HepG2 (cell line): Measurements from ENCODE around the gene DIAPH1. TPM values are rescaled to one million over a fixed set of nuclear protein-coding genes. Genes with fewer than 3 reads are reported as not detected.

Source experiments
- HCFC1 ChIP-seq: fragments of 150-350 bp; IDR thresholded peaks from 2 replicates; pipeline ENCODE4 v1.6.1; 2014; ENCODE audit warnings: low read depth, low read length
- HINFP ChIP-seq: sonication (generic); formaldehyde crosslinking; IDR thresholded peaks from 2 replicates; pipeline ENCODE4 v1.4.0; 2020; ENCODE audit warnings: low read depth, mild to moderate bottlenecking, missing genetic modification reagents
- HNRNPK ChIP-seq: fragments of 200-400 bp; formaldehyde crosslinking; IDR thresholded peaks from 2 replicates; pipeline ENCODE4 v1.6.1; 2018; ENCODE audit warnings: low read length, low read depth, moderate library complexity, mild to moderate bottlenecking; ENCODE audit not compliant: poor library complexity, severe bottlenecking
- NFIC ChIP-seq: IDR thresholded peaks from 2 replicates; pipeline ENCODE4 v1.6.1; 2012; ENCODE audit warnings: mild to moderate bottlenecking, low read length, inconsistent platforms
- POGZ ChIP-seq: sonication (generic); formaldehyde crosslinking; IDR thresholded peaks from 2 replicates; pipeline ENCODE4 v1.4.0; 2020; ENCODE audit warnings: mild to moderate bottlenecking, missing genetic modification reagents
- RBFOX2 ChIP-seq: fragments of 200-400 bp; formaldehyde crosslinking; IDR thresholded peaks from 2 replicates; pipeline ENCODE4 v1.6.1; 2017; ENCODE audit warnings: low read depth, mild to moderate bottlenecking, low read length
- REST ChIP-seq, 2 experiments: IDR thresholded peaks; 2 replicates each; pipeline ENCODE4 v1.6.1; 2011 to 2012; ENCODE audit warnings: low read length in 2 of 2, borderline replicate concordance in 1 of 2, low read depth in 1 of 2, mild to moderate bottlenecking in 1 of 2, moderate library complexity in 1 of 2
- ZFP62 ChIP-seq: sonication (generic); formaldehyde crosslinking; IDR thresholded peaks from 2 replicates; pipeline ENCODE4 v1.4.0; 2020; ENCODE audit warnings: missing genetic modification reagents
- ZNF451 ChIP-seq: sonication (generic); formaldehyde crosslinking; IDR thresholded peaks from 2 replicates; pipeline ENCODE4 v1.5.0; 2020; ENCODE audit warnings: mild to moderate bottlenecking, missing genetic modification reagents
- ZNF501 ChIP-seq: sonication (generic); formaldehyde crosslinking; IDR thresholded peaks from 2 replicates; pipeline ENCODE4 v1.5.1; 2020; ENCODE audit warnings: mild to moderate bottlenecking, moderate library complexity, missing genetic modification reagents
- ZNF530 ChIP-seq: sonication (generic); formaldehyde crosslinking; IDR thresholded peaks from 2 replicates; pipeline ENCODE4 v1.5.0; 2020; ENCODE audit warnings: low read depth, mild to moderate bottlenecking, missing genetic modification reagents
- polyA plus RNA-seq, 8 experiments: library from polyadenylated mRNA; depleted of rRNA in 3 of 8; stranded (reverse) in 7 of 8; unstranded in 1 of 8; fragments of >200 nt; fragmentation: Illumina TruSeq in 4 of 8; extraction: Trizol in 4 of 8; gene quantifications; 2 replicates each; pipeline versions ENCODE4 v1.2.1 to v1.2.3, GENCODE V29; 2011 to 2016; ENCODE audit warnings: low read depth in 4 of 8, missing spikeins in 1 of 8, mixed read lengths in 1 of 8; ENCODE audit not compliant: insufficient read depth in 1 of 8
- total RNA-seq, 5 experiments: library from RNA; depleted of rRNA; stranded (reverse); fragments of >200 nt; fragmentation: Illumina TruSeq; extraction: Trizol; gene quantifications; 2 replicates each; pipeline ENCODE4 v1.2.3, GENCODE V29; 2016; ENCODE audit warnings: low read depth in 1 of 5
- TF ChIP-seq, protein P1 (sequence below): sonication (generic); formaldehyde crosslinking; IDR thresholded peaks from 2 replicates; pipeline ENCODE4 v1.5.0; 2020; ENCODE audit warnings: mild to moderate bottlenecking, missing genetic modification reagents, borderline replicate concordance
- TF ChIP-seq, protein P2 (sequence below): sonication (generic); formaldehyde crosslinking; IDR thresholded peaks from 2 replicates; pipeline ENCODE4 v1.8.1; 2022; ENCODE audit warnings: low read depth, mild to moderate bottlenecking, missing genetic modification reagents
- TF ChIP-seq, protein P3 (sequence below): sonication (generic); formaldehyde crosslinking; IDR thresholded peaks from 2 replicates; pipeline ENCODE4 v1.9.0; 2021; ENCODE audit warnings: missing genetic modification reagents, borderline replicate concordance

Gene DIAPH1
- total and polyA plus RNA-seq, 2 of the 13 experiments (the other 11 are each of a cell fraction or from before 2014, with no cell fraction given), result 25.1 to 33.9 TPM

DNA sequence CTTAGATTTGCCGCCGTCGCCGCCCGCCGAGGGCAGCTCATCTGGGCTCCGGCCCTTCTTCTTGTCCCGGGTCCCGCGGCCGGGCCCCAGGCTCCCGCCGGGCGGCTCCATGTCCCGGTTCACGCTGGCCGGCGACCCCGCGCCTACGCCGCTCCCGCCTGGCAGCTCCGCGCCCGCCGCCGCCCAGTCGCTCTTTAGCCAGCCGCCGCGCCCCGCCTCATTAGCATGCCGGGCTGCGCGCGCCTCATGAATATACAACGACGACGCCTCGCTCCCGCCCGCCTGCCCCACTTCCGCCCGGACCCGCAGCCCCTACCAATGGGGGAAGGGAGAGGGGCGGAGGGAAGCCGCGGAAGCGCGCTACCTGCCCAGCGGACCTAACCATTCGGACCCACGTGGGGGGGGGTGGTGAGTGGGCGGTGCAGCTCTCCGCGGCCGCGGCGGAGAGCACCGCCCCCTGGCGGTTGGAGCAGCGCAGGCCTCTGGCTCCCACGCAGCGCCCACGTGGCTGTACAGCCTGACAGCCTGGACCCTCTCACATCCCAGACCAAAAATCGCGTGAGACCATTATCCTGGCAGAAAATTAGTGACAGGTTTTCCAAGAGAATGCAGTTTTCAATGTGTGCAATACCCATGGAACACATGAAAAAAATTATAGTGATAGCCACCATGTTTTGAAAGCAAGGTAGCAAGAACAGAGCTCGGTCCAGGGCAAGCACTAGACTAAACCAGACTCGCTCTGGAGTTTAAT lies at the start of gene DIAPH1 (continued):
- TF ChIP-seq, protein P1, sequence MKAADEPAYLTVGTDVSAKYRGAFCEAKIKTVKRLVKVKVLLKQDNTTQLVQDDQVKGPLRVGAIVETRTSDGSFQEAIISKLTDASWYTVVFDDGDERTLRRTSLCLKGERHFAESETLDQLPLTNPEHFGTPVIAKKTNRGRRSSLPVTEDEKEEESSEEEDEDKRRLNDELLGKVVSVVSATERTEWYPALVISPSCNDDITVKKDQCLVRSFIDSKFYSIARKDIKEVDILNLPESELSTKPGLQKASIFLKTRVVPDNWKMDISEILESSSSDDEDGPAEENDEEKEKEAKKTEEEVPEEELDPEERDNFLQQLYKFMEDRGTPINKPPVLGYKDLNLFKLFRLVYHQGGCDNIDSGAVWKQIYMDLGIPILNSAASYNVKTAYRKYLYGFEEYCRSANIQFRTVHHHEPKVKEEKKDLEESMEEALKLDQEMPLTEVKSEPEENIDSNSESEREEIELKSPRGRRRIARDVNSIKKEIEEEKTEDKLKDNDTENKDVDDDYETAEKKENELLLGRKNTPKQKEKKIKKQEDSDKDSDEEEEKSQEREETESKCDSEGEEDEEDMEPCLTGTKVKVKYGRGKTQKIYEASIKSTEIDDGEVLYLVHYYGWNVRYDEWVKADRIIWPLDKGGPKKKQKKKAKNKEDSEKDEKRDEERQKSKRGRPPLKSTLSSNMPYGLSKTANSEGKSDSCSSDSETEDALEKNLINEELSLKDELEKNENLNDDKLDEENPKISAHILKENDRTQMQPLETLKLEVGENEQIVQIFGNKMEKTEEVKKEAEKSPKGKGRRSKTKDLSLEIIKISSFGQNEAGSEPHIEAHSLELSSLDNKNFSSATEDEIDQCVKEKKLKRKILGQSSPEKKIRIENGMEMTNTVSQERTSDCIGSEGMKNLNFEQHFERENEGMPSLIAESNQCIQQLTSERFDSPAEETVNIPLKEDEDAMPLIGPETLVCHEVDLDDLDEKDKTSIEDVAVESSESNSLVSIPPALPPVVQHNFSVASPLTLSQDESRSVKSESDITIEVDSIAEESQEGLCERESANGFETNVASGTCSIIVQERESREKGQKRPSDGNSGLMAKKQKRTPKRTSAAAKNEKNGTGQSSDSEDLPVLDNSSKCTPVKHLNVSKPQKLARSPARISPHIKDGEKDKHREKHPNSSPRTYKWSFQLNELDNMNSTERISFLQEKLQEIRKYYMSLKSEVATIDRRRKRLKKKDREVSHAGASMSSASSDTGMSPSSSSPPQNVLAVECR (CRISPR knock-in tag), result peak; percentile 91
- TF ChIP-seq ZFP62 (CRISPR knock-in tag) (0 out of 2 replicates have a peak, but pooled peaks have one; percentile 58), NFIC (no peak), REST (IDR thresholded peaks at IDR 0.05; ENCODE audit: borderline replicate concordance in 1 of 2, low read depth in 1 of 2, low read length in 2 of 2) (peak in 1 of 2 experiments; percentile 10; a peak in 1 of 4 replicates), HCFC1 (peak; percentile 63; the same call in 1 of the 2 replicates), POGZ (CRISPR knock-in tag) (peak; percentile 97), ZNF501 (CRISPR knock-in tag) (peak; percentile 76), HNRNPK (peak; percentile 44), HINFP (peak; percentile 96), RBFOX2 (peak; percentile 90), ZNF451 (CRISPR knock-in tag) (peak; percentile 90; the same call in 1 of the 2 replicates), ZNF530 (CRISPR knock-in tag) (no peak)
- TF ChIP-seq, protein P2, sequence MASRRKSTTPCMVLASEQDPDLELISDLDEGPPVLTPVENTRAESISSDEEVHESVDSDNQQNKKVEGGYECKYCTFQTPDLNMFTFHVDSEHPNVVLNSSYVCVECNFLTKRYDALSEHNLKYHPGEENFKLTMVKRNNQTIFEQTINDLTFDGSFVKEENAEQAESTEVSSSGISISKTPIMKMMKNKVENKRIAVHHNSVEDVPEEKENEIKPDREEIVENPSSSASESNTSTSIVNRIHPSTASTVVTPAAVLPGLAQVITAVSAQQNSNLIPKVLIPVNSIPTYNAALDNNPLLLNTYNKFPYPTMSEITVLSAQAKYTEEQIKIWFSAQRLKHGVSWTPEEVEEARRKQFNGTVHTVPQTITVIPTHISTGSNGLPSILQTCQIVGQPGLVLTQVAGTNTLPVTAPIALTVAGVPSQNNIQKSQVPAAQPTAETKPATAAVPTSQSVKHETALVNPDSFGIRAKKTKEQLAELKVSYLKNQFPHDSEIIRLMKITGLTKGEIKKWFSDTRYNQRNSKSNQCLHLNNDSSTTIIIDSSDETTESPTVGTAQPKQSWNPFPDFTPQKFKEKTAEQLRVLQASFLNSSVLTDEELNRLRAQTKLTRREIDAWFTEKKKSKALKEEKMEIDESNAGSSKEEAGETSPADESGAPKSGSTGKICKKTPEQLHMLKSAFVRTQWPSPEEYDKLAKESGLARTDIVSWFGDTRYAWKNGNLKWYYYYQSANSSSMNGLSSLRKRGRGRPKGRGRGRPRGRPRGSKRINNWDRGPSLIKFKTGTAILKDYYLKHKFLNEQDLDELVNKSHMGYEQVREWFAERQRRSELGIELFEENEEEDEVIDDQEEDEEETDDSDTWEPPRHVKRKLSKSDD (CRISPR knock-in tag), result peak; percentile 86
- TF ChIP-seq, protein P3, sequence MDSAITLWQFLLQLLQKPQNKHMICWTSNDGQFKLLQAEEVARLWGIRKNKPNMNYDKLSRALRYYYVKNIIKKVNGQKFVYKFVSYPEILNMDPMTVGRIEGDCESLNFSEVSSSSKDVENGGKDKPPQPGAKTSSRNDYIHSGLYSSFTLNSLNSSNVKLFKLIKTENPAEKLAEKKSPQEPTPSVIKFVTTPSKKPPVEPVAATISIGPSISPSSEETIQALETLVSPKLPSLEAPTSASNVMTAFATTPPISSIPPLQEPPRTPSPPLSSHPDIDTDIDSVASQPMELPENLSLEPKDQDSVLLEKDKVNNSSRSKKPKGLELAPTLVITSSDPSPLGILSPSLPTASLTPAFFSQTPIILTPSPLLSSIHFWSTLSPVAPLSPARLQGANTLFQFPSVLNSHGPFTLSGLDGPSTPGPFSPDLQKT (CRISPR knock-in tag), result 0 out of 2 replicates have a peak, but pooled peaks have one; percentile 23
